ENCODE data around the gene ILK. TPM values are rescaled to one million over a fixed set of nuclear protein-coding genes. Genes with fewer than 3 reads are reported as not detected.

The ILK gene
- total and polyA plus RNA-seq, 2 donors (not counting 3 experiments of a cell fraction or from before 2014, with no cell fraction given) = 221 to 296 TPM

DNA sequence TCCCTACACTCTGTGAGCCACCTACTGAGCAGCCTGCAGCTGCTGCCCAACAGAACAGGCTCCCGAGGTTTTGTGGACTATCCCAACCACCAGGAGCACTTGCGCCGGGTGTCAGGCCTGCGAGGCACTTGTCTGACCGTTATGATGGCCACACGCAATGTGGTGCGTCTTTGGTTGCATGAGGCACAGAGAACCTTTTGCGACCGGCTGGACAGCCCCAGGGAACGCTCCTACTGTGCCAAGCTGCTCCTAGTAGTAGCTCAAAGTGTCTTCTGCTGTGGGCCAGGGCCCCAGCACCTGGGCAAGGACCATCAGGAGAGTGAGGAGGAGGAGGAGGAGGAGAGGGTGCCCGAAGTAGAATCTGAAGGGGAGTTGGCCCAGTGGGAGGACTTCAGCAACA lies 46.5 kb upstream of the ILK start:
- H3K4me3 ChIP-seq (replicated peaks in 1 of 3; ENCODE audit: insufficient read depth in 1 of 3, low read depth in 1 of 3, low read length in 3 of 3) = no peak overlapping the region
- no TSS peak for BruUV-seq (replicated peaks)
- H3K79me2 ChIP-seq (ENCODE audit: control insufficient read depth, insufficient read depth, low read length) = no peaks in the 10 kb centered on the region
- CTCF ChIA-PET = interaction anchor here (1.8 kb wide), 1 partner anchor 26 kb away, joined by 12 read pairs; no protein-coding TSS in a partner anchor
- H4K20me1 ChIP-seq (replicated peaks; ENCODE audit: control insufficient read depth, extremely low read depth, insufficient read depth, low read length) = no peaks in the 10 kb centered on the region
- H3K27me3 ChIP-seq (ENCODE audit: control insufficient read depth in 2 of 2, insufficient read depth in 2 of 2, low read length in 2 of 2) = no peaks in the 10 kb centered on the region
- FAIRE-seq = no peak
- H2AFZ ChIP-seq (ENCODE audit: low read depth, low read length) = no peak overlapping the region
- no peaks in the 10 kb centered on the region for H3K9me3 ChIP-seq (replicated peaks; ENCODE audit: control insufficient read depth, insufficient read depth, low read length)
- no peak overlapping the region for H3K4me2 ChIP-seq (ENCODE audit: insufficient read depth, low read length)
- no peak overlapping the region for H3K9ac ChIP-seq (replicated peaks; ENCODE audit: extremely low read depth, insufficient read depth, low read length)
- H3K4me1 ChIP-seq (ENCODE audit: control insufficient read depth, extremely low read depth, insufficient read depth, low read length) = no peaks in the 10 kb centered on the region
- dilution Hi-C loops (cut with MboI; ENCODE audit: extremely low pct_ligation_motif_present, low sequenced_read_pairs) = no loop called here
- POLR2A ChIA-PET = no interaction called here
- no peak overlapping the region for H3K27ac ChIP-seq (ENCODE audit: insufficient read depth, low read depth, low read length)
- no peaks in the 10 kb centered on the region for H3K36me3 ChIP-seq (ENCODE audit: control insufficient read depth in 2 of 2, extremely low read depth in 1 of 2, insufficient read depth in 2 of 2, low read length in 2 of 2)
- intact Hi-C loops (cut with micrococcal nuclease) = no loop called here
- DNase-seq (ENCODE audit: low read depth, low spot score) = no peak
- TF ChIP-seq MYC (IDR thresholded peaks at IDR 0.05; ENCODE audit: low read depth, low read length) (no peak), FOS (IDR thresholded peaks at IDR 0.05; ENCODE audit: borderline replicate concordance, insufficient read depth, low read length) (no peak)
- TF ChIP-seq, protein P1, sequence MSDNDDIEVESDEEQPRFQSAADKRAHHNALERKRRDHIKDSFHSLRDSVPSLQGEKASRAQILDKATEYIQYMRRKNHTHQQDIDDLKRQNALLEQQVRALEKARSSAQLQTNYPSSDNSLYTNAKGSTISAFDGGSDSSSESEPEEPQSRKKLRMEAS (IDR thresholded peaks at IDR 0.05; ENCODE audit: insufficient read depth, insufficient read length) = no peak
- TF ChIP-seq, protein P2, sequence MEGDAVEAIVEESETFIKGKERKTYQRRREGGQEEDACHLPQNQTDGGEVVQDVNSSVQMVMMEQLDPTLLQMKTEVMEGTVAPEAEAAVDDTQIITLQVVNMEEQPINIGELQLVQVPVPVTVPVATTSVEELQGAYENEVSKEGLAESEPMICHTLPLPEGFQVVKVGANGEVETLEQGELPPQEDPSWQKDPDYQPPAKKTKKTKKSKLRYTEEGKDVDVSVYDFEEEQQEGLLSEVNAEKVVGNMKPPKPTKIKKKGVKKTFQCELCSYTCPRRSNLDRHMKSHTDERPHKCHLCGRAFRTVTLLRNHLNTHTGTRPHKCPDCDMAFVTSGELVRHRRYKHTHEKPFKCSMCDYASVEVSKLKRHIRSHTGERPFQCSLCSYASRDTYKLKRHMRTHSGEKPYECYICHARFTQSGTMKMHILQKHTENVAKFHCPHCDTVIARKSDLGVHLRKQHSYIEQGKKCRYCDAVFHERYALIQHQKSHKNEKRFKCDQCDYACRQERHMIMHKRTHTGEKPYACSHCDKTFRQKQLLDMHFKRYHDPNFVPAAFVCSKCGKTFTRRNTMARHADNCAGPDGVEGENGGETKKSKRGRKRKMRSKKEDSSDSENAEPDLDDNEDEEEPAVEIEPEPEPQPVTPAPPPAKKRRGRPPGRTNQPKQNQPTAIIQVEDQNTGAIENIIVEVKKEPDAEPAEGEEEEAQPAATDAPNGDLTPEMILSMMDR (IDR thresholded peaks at IDR 0.05; ENCODE audit: extremely low read depth in 1 of 2, insufficient read depth in 1 of 2, low read depth in 1 of 2, low read length in 2 of 2) = no peak
- no peaks in the 10 kb centered on the region for H3K9me1 ChIP-seq (replicated peaks; ENCODE audit: control insufficient read depth, extremely low read depth, insufficient read depth, low read length)

All from endothelial cell of umbilical vein (primary cell).